ENCODE measurements around the gene ENTPD6. TPM values are rescaled to one million over a fixed set of nuclear protein-coding genes. Genes with fewer than 3 reads are reported as not detected.
A peak's percentile ranks its signal among the peaks of the same experiment; 100 is the strongest.
"Not testable (repeated sequence)": the region's sequence is repeated elsewhere in the genome, so short reads cannot be mapped to it uniquely, and the experiment has no call there.

ENTPD6 gene
- total RNA-seq, 1 donor from 2014 or later: 118 TPM

GRCh38 chr20:25179439-25180089 lies 15.9 kb upstream of the ENTPD6 start:
- intact Hi-C loops (cut with DNase I): loop anchor here (2.0 to 5.0 kb wide), 2 partner anchors 112 to 185 kb away; no protein-coding TSS in a partner anchor
- no peak for DNase-seq
- no peak for ATAC-seq (ENCODE audit: poor library complexity)

- intact Hi-C loops (cut with DNase I); ATAC-seq (ENCODE audit: poor library complexity); DNase-seq: not testable (repeated sequence)
Observed at GRCh38 chr20:25184391-25184790, 11.1 kb upstream of the ENTPD6 start.

GRCh38 chr20:25187220-25187619 lies 8.3 kb upstream of the ENTPD6 start:
- intact Hi-C loops (cut with DNase I): loop anchor here (5.0 kb wide), 1 partner anchor 210 kb away; no protein-coding TSS in a partner anchor
- DNase-seq (no peak), ATAC-seq (ENCODE audit: poor library complexity) (no peak)

- DNase-seq (no peak), ATAC-seq (ENCODE audit: poor library complexity) (no peak)
- intact Hi-C loops (cut with DNase I): loop anchor here (5.0 kb wide), 1 partner anchor 210 kb away; no protein-coding TSS in a partner anchor
Observed at GRCh38 chr20:25187635-25188034, 7.9 kb upstream of the ENTPD6 start.

- intact Hi-C loops (cut with DNase I): loop anchor here (5.0 kb wide), 1 partner anchor 209 kb away; no protein-coding TSS in a partner anchor
- ATAC-seq (ENCODE audit: poor library complexity) (no peak), DNase-seq (no peak)
Observed at GRCh38 chr20:25188218-25188617, 7.3 kb upstream of the ENTPD6 start.

GRCh38 chr20:25191051-25191450 lies 4.5 kb upstream of the ENTPD6 start:
- DNase-seq (peak; percentile 79), ATAC-seq (ENCODE audit: poor library complexity) (peak; percentile 62)
- intact Hi-C loops (cut with DNase I): loop anchor here (5.0 kb wide), 1 partner anchor 199 kb away; the partner anchor contains the start of gene APMAP

- DNase-seq: no peak
- ATAC-seq (ENCODE audit: poor library complexity): peak; percentile 63
- intact Hi-C loops (cut with DNase I): loop anchor here (5.0 kb wide), 1 partner anchor 199 kb away; the partner anchor contains the start of gene APMAP
Observed at GRCh38 chr20:25191689-25192088, 3.8 kb upstream of the ENTPD6 start.

GRCh38 chr20:25193843-25194242 lies 1.7 kb upstream of the ENTPD6 start:
- no peak for DNase-seq
- intact Hi-C loops (cut with DNase I): loop anchor here (5.0 kb wide), 1 partner anchor 202 kb away; the partner anchor contains the start of gene APMAP
- ATAC-seq (ENCODE audit: poor library complexity): no peak

GRCh38 chr20:25194333-25194972 lies 1.1 kb upstream of the ENTPD6 start:
- intact Hi-C loops (cut with DNase I): loop anchor here (5.0 kb wide), 1 partner anchor 202 kb away; the partner anchor contains the start of gene APMAP
- DNase-seq (no peak), ATAC-seq (ENCODE audit: poor library complexity) (no peak)

GRCh38 chr20:25195962-25196785 lies 662 bp downstream of the ENTPD6 start:
- peak; percentile 8 for ATAC-seq (ENCODE audit: poor library complexity)
- DNase-seq: peak; percentile 52
- intact Hi-C loops (cut with DNase I): loop anchor here (5.0 kb wide), 1 partner anchor 51 kb away; the partner anchor contains the start of gene PYGB

GRCh38 chr20:25196786-25197120 lies 1.2 kb downstream of the ENTPD6 start:
- intact Hi-C loops (cut with DNase I): loop anchor here (5.0 kb wide), 1 partner anchor 51 kb away; the partner anchor contains the start of gene PYGB

GRCh38 chr20:25197183-25197869 lies 1.8 kb downstream of the ENTPD6 start:
- intact Hi-C loops (cut with DNase I): loop anchor here (5.0 kb wide), 1 partner anchor 50 kb away; the partner anchor contains the start of gene PYGB

More at GRCh38 chr20:25196786-25197120, 1.2 kb downstream of the ENTPD6 start:
- ATAC-seq (ENCODE audit: poor library complexity) (no peak), DNase-seq (no peak)

GRCh38 chr20:25197870-25198190 lies 2.3 kb downstream of the ENTPD6 start:
- intact Hi-C loops (cut with DNase I): loop anchor here (5.0 kb wide), 1 partner anchor 49 kb away; the partner anchor contains the start of gene PYGB

More at GRCh38 chr20:25197183-25197869, 1.8 kb downstream of the ENTPD6 start:
- ATAC-seq (ENCODE audit: poor library complexity): no peak
- DNase-seq: no peak

GRCh38 chr20:25198663-25199383 lies 3.3 kb downstream of the ENTPD6 start:
- intact Hi-C loops (cut with DNase I): loop anchor here (5.0 kb wide), 1 partner anchor 48 kb away; the partner anchor contains the start of gene PYGB
- ATAC-seq (ENCODE audit: poor library complexity): peak; percentile 32
- peak; percentile 58 for DNase-seq

More at GRCh38 chr20:25197870-25198190, 2.3 kb downstream of the ENTPD6 start:
- DNase-seq (no peak), ATAC-seq (ENCODE audit: poor library complexity) (no peak)

- DNase-seq: no peak
- intact Hi-C loops (cut with DNase I): loop anchor here (5.0 kb wide), 1 partner anchor 48 kb away; the partner anchor contains the start of gene PYGB
- no peak for ATAC-seq (ENCODE audit: poor library complexity)
Observed at GRCh38 chr20:25199473-25200260, 4.2 kb downstream of the ENTPD6 start.

- DNase-seq (no peak), ATAC-seq (ENCODE audit: poor library complexity) (no peak)
- intact Hi-C loops (cut with DNase I): no loop called here
Observed at GRCh38 chr20:25203089-25203488, 7.6 kb downstream of the ENTPD6 start.

GRCh38 chr20:25203871-25204320 lies 8.4 kb downstream of the ENTPD6 start:
- DNase-seq (no peak), ATAC-seq (ENCODE audit: poor library complexity) (no peak)
- intact Hi-C loops (cut with DNase I): no loop called here
